Vagina (tissue), 2 donors: Measurements from ENCODE around the gene ZNF235.

Experiments used
- CTCF ChIP-seq, 3 experiments: fragments of 450-650 bp in 2 of 3; fragments of 200-600 bp in 1 of 3; sonication (generic) in 1 of 3; IDR thresholded peaks; one replicate each; pipeline ENCODE4 v1.5.1; 2017 to 2019; ENCODE audit warnings: antibody characterized with exemption in 3 of 3, mild to moderate bottlenecking in 2 of 3, moderate library complexity in 2 of 3
- POLR2A ChIP-seq, 2 donors: fragments of 450-650 bp; IDR thresholded peaks; one replicate each; pipeline ENCODE4 v1.6.1; 2017; ENCODE audit warnings: antibody characterized with exemption in 2 of 2, mild to moderate bottlenecking in 2 of 2, moderate library complexity in 2 of 2
- POLR2AphosphoS5 ChIP-seq, 2 donors: sonication (generic); formaldehyde crosslinking; IDR thresholded peaks; one replicate each; pipeline ENCODE4 v1.9.0; 2017; ENCODE audit warnings: antibody characterized with exemption in 2 of 2, mild to moderate bottlenecking in 2 of 2, low read depth in 1 of 2; ENCODE audit not compliant: insufficient read depth in 1 of 2

GRCh38 chr19:44255705-44256411, 49.0 kb downstream of the ZNF235 start:
- TF ChIP-seq POLR2A (IDR thresholded peaks at IDR 0.05): no peak
- no peak for TF ChIP-seq CTCF (IDR thresholded peaks at IDR 0.05)
- TF ChIP-seq POLR2AphosphoS5 (IDR thresholded peaks at IDR 0.05; ENCODE audit: insufficient read depth in 1 of 2, low read depth in 1 of 2): no peak
